OCI-LY3 (cell line): Measurements from ENCODE around the gene RENBP.

Experiments used
- H2AFZ ChIP-seq: fragments of 200-600, 300-600 bp; shearing (Covaris generic); 2 replicates; pipeline ENCODE4 v1.6.0; 2014; ENCODE audit warnings: antibody characterized with exemption, low read depth, low read length
- H3K27ac ChIP-seq: fragments of 200-600, 300-600 bp; sonication (generic); 2 replicates; pipeline ENCODE4 v1.5.1; 2014; ENCODE audit warnings: mild to moderate bottlenecking, low read length, moderate library complexity, mixed read lengths
- H3K27me3 ChIP-seq: fragments of 200-600, 300-600 bp; sonication (generic); 2 replicates; pipeline ENCODE4 v1.6.1; 2014; ENCODE audit warnings: low read depth, low read length, mixed read lengths
- H3K36me3 ChIP-seq: fragments of 200-600, 300-600 bp; sonication (generic); replicated peaks from 2 replicates; pipeline ENCODE3; 2014; ENCODE audit warnings: low read depth, low read length, mixed read lengths
- H3K4me1 ChIP-seq: fragments of 300-600, 200-600 bp; sonication (generic); 2 replicates; pipeline ENCODE4 v1.6.1; 2014; ENCODE audit warnings: low read length, mixed read lengths
- H3K4me2 ChIP-seq: fragments of 200-600, 300-600 bp; sonication (generic); 2 replicates; pipeline ENCODE4 v1.6.1; 2014; ENCODE audit warnings: low read length, mixed read lengths
- H3K4me3 ChIP-seq: fragments of 300-600, 200-600 bp; sonication (generic); 2 replicates; pipeline ENCODE4 v1.5.1; 2014; ENCODE audit warnings: antibody characterized with exemption, mild to moderate bottlenecking, low read length, moderate library complexity
- H3K79me2 ChIP-seq: fragments of 300-600, 200-600 bp; shearing (Covaris generic); 2 replicates; pipeline ENCODE4 v1.6.1; 2014; ENCODE audit warnings: mild to moderate bottlenecking, low read length, mixed read lengths
- H3K9ac ChIP-seq: fragments of 300-600, 200-600 bp; shearing (Covaris generic); 2 replicates; pipeline ENCODE4 v1.6.0; 2014; ENCODE audit warnings: mild to moderate bottlenecking, low read length, moderate library complexity
- H3K9me3 ChIP-seq: fragments of 200-600, 300-600 bp; shearing (Covaris generic); 2 replicates; pipeline ENCODE4 v1.6.1; 2014; ENCODE audit warnings: low read length, mixed read lengths; ENCODE audit not compliant: insufficient read depth
- H4K20me1 ChIP-seq: fragments of 200-600, 300-600 bp; sonication (generic); 2 replicates; pipeline ENCODE4 v1.6.1; 2016; ENCODE audit warnings: low read length, mixed read lengths; ENCODE audit not compliant: insufficient read depth
- CTCF ChIP-seq: fragments of 200-600, 300-600 bp; sonication (generic); IDR thresholded peaks from 2 replicates; pipeline ENCODE4 v1.5.1; 2014; ENCODE audit warnings: antibody characterized with exemption, low read length, low read depth
- EZH2phosphoT487 ChIP-seq: fragments of 200-600 bp; shearing (Covaris generic); IDR thresholded peaks from 2 replicates; pipeline ENCODE4 v1.6.1; 2018; ENCODE audit warnings: antibody characterized with exemption, mixed run types, low read depth

RENBP gene

GRCh38 chrX:153951683-153952372 lies 7.4 kb upstream of the RENBP start:
- H3K79me2 ChIP-seq = peaks cover 8% of the 10 kb centered on the region; the same call in 1 of the 2 replicates
- no peaks in the 10 kb centered on the region for H3K27me3 ChIP-seq
- H2AFZ ChIP-seq = no peak overlapping the region
- no peak overlapping the region for H3K27ac ChIP-seq
- no peak overlapping the region for H3K9ac ChIP-seq
- peaks cover 55% of the 10 kb centered on the region for H3K36me3 ChIP-seq
- no peak overlapping the region for H3K4me3 ChIP-seq
- H3K4me1 ChIP-seq = peaks cover 11% of the 10 kb centered on the region
- TF ChIP-seq CTCF (no peak), EZH2phosphoT487 (no peak)
- H4K20me1 ChIP-seq = no peaks in the 10 kb centered on the region
- no peak overlapping the region for H3K4me2 ChIP-seq
- H3K9me3 ChIP-seq = no peaks in the 10 kb centered on the region

GRCh38 chrX:153950127-153950526 lies 5.7 kb upstream of the RENBP start:
- Histone ChIP-seq H3K9ac (no peak overlapping the region), H3K27me3 (no peaks in the 10 kb centered on the region), H3K4me1 (peaks cover 11% of the 10 kb centered on the region), H3K9me3 (no peaks in the 10 kb centered on the region), H2AFZ (no peak overlapping the region), H3K4me3 (no peak overlapping the region), H3K27ac (no peak overlapping the region), H3K79me2 (peaks cover 8% of the 10 kb centered on the region; the same call in 1 of the 2 replicates), H4K20me1 (no peaks in the 10 kb centered on the region), H3K36me3 (peaks cover 50% of the 10 kb centered on the region), H3K4me2 (no peak overlapping the region)
- TF ChIP-seq CTCF = no peak
- no peak for TF ChIP-seq EZH2phosphoT487

GRCh38 chrX:153948847-153949805 lies 4.7 kb upstream of the RENBP start:
- no peaks in the 10 kb centered on the region for H3K9me3 ChIP-seq
- H2AFZ ChIP-seq = no peak overlapping the region
- H3K4me2 ChIP-seq = no peak overlapping the region
- no peak overlapping the region for H3K9ac ChIP-seq
- no peaks in the 10 kb centered on the region for H4K20me1 ChIP-seq
- H3K4me3 ChIP-seq = no peak overlapping the region
- H3K27me3 ChIP-seq = no peaks in the 10 kb centered on the region
- H3K79me2 ChIP-seq = peaks cover 8% of the 10 kb centered on the region; the same call in 1 of the 2 replicates
- peaks cover 45% of the 10 kb centered on the region for H3K36me3 ChIP-seq
- no peak overlapping the region for H3K27ac ChIP-seq
- H3K4me1 ChIP-seq = peaks cover 15% of the 10 kb centered on the region
- TF ChIP-seq EZH2phosphoT487 (no peak), CTCF (no peak)

GRCh38 chrX:153948002-153948466 lies 3.6 kb upstream of the RENBP start:
- peaks cover 36% of the 10 kb centered on the region for H3K36me3 ChIP-seq
- no peak overlapping the region for H3K9ac ChIP-seq
- H3K4me1 ChIP-seq = peaks cover 9% of the 10 kb centered on the region
- TF ChIP-seq EZH2phosphoT487 = no peak
- no peak for TF ChIP-seq CTCF
- H3K27me3 ChIP-seq = no peaks in the 10 kb centered on the region
- peaks cover 5% of the 10 kb centered on the region; the same call in 1 of the 2 replicates for H3K79me2 ChIP-seq
- H3K4me3 ChIP-seq = no peak overlapping the region
- H3K27ac ChIP-seq = peak overlapping the region; percentile 43
- no peak overlapping the region for H2AFZ ChIP-seq
- no peaks in the 10 kb centered on the region for H3K9me3 ChIP-seq
- H4K20me1 ChIP-seq = no peaks in the 10 kb centered on the region
- H3K4me2 ChIP-seq = no peak overlapping the region
